HEK293 (cell line): ENCODE measurements around the gene GPATCH4.

Experiments used
- AEBP2 ChIP-seq: fragments of 450-650 bp; formaldehyde crosslinking; IDR thresholded peaks from 2 replicates; pipeline ENCODE4 v1.5.1; 2016; ENCODE audit warnings: missing biosample characterization, missing genetic modification characterization, borderline replicate concordance
- MYNN ChIP-seq: fragments of 450-650 bp; formaldehyde crosslinking; IDR thresholded peaks from 2 replicates; pipeline ENCODE4 v1.5.1; 2016; ENCODE audit warnings: missing biosample characterization, missing genetic modification characterization, borderline replicate concordance
- OSR2 ChIP-seq: fragments of 450-650 bp; formaldehyde crosslinking; IDR thresholded peaks from 2 replicates; pipeline ENCODE4 v1.5.1; 2016; ENCODE audit warnings: missing biosample characterization, missing genetic modification characterization
- REPIN1 ChIP-seq: fragments of 450-650 bp; formaldehyde crosslinking; IDR thresholded peaks from 2 replicates; pipeline ENCODE4 v1.5.1; 2017; ENCODE audit warnings: missing biosample characterization, missing genetic modification characterization, low read depth
- SETDB1 ChIP-seq: IDR thresholded peaks from one replicate; pipeline ENCODE4 v1.6.1; 2017; ENCODE audit warnings: mild to moderate bottlenecking, low read length, moderate library complexity, mixed read lengths; ENCODE audit not compliant: insufficient read length
- ZBTB1 ChIP-seq: fragments of 450-650 bp; formaldehyde crosslinking; IDR thresholded peaks from 2 replicates; pipeline ENCODE4 v1.5.1; 2016; ENCODE audit warnings: missing biosample characterization, missing genetic modification characterization
- ZNF10 ChIP-seq: fragments of 450-650 bp; formaldehyde crosslinking; IDR thresholded peaks from 2 replicates; pipeline ENCODE4 v1.5.1; 2017; ENCODE audit warnings: missing biosample characterization, missing genetic modification characterization
- ZNF184 ChIP-seq: fragments of 450-650 bp; IDR thresholded peaks from 2 replicates; pipeline ENCODE4 v1.5.1; 2018; ENCODE audit warnings: missing biosample characterization, mild to moderate bottlenecking, missing genetic modification characterization
- ZNF19 ChIP-seq: fragments of 450-650 bp; formaldehyde crosslinking; IDR thresholded peaks from 2 replicates; pipeline ENCODE4; 2016; ENCODE audit warnings: missing biosample characterization, missing genetic modification characterization, low read depth
- ZNF221 ChIP-seq: fragments of 450-650 bp; formaldehyde crosslinking; IDR thresholded peaks from 2 replicates; pipeline ENCODE4 v1.5.1; 2017; ENCODE audit warnings: missing biosample characterization, missing genetic modification characterization, borderline replicate concordance
- ZNF23 ChIP-seq: fragments of 450-650 bp; formaldehyde crosslinking; IDR thresholded peaks from 2 replicates; pipeline ENCODE4 v1.5.1; 2016; ENCODE audit warnings: missing biosample characterization, missing genetic modification characterization, borderline replicate concordance
- ZNF24 ChIP-seq: fragments of 450-650 bp; formaldehyde crosslinking; IDR thresholded peaks from 2 replicates; pipeline ENCODE4 v1.5.1; 2016; ENCODE audit warnings: missing biosample characterization, missing genetic modification characterization
- ZNF292 ChIP-seq: fragments of 450-650 bp; formaldehyde crosslinking; IDR thresholded peaks from 2 replicates; pipeline ENCODE4 v1.5.1; 2016; ENCODE audit warnings: low read depth, missing biosample characterization, missing genetic modification characterization, borderline replicate concordance
- ZNF449 ChIP-seq: fragments of 450-650 bp; formaldehyde crosslinking; IDR thresholded peaks from 2 replicates; pipeline ENCODE4 v1.5.1; 2017; ENCODE audit warnings: missing biosample characterization, mild to moderate bottlenecking, missing genetic modification characterization, moderate library complexity
- ZNF529 ChIP-seq: fragments of 450-650 bp; formaldehyde crosslinking; IDR thresholded peaks from 2 replicates; pipeline ENCODE4 v1.5.1; 2017; ENCODE audit warnings: missing genetic modification characterization, missing biosample characterization; ENCODE audit not compliant: insufficient replicate concordance
- ZNF555 ChIP-seq: fragments of 450-650 bp; formaldehyde crosslinking; conservative IDR thresholded peaks from 2 replicates; pipeline ENCODE4 v1.5.1; 2017; ENCODE audit warnings: missing biosample characterization, mild to moderate bottlenecking, missing genetic modification characterization, inconsistent platforms
- ZNF561 ChIP-seq: fragments of 450-650 bp; IDR thresholded peaks from 2 replicates; pipeline ENCODE4 v1.5.1; 2018; ENCODE audit warnings: missing biosample characterization, missing genetic modification characterization, borderline replicate concordance
- ZNF585B ChIP-seq: fragments of 450-650 bp; formaldehyde crosslinking; IDR thresholded peaks from 2 replicates; pipeline ENCODE4 v1.5.1; 2016; ENCODE audit warnings: missing biosample characterization, missing genetic modification characterization
- ZNF626 ChIP-seq: fragments of 450-650 bp; sonication (Bioruptor Pico); formaldehyde crosslinking; IDR thresholded peaks from 2 replicates; pipeline ENCODE4 v1.5.1; 2018; ENCODE audit warnings: missing biosample characterization, missing genetic modification characterization, inconsistent platforms
- ZNF704 ChIP-seq: fragments of 450-650 bp; formaldehyde crosslinking; IDR thresholded peaks from 2 replicates; pipeline ENCODE4 v1.5.1; 2016; ENCODE audit warnings: missing biosample characterization, missing genetic modification characterization
- ZNF707 ChIP-seq: fragments of 450-650 bp; formaldehyde crosslinking; IDR thresholded peaks from 2 replicates; pipeline ENCODE4 v1.5.1; 2016; ENCODE audit warnings: missing biosample characterization, missing genetic modification characterization
- ZNF768 ChIP-seq: fragments of 450-650 bp; formaldehyde crosslinking; IDR thresholded peaks from 2 replicates; pipeline ENCODE4 v1.5.1; 2018; ENCODE audit warnings: missing biosample characterization, mild to moderate bottlenecking, missing genetic modification characterization
- ZSCAN5A ChIP-seq: fragments of 450-650 bp; formaldehyde crosslinking; IDR thresholded peaks from 2 replicates; pipeline ENCODE4 v1.5.1; 2016; ENCODE audit warnings: missing biosample characterization, missing genetic modification characterization
- TF ChIP-seq, protein P1 (sequence below): fragments of 450-650 bp; formaldehyde crosslinking; IDR thresholded peaks from 2 replicates; pipeline ENCODE4 v1.5.1; 2016; ENCODE audit warnings: missing biosample characterization, missing genetic modification characterization
- TF ChIP-seq, protein P2 (sequence below): fragments of 450-650 bp; formaldehyde crosslinking; IDR thresholded peaks from 2 replicates; pipeline ENCODE4 v1.5.1; 2016; ENCODE audit warnings: missing biosample characterization, missing genetic modification characterization
- TF ChIP-seq, protein P3 (sequence below): fragments of 450-650 bp; formaldehyde crosslinking; IDR thresholded peaks from 2 replicates; pipeline ENCODE4 v1.5.1; 2016; ENCODE audit warnings: missing biosample characterization, missing genetic modification characterization

Gene GPATCH4

GRCh38 chr1:156622581-156623297, 21.5 kb upstream of the GPATCH4 start (continued):
- TF ChIP-seq ZSCAN5A (tag by site-specific recombination) (no peak), ZNF555 (tag by site-specific recombination) (peak; percentile 99), ZNF221 (tag by site-specific recombination) (no peak; the same call in 1 of the 2 replicates), ZNF10 (peak; percentile 33; the same call in 1 of the 2 replicates), ZNF184 (tag by site-specific recombination) (no peak), AEBP2 (tag by site-specific recombination) (peak; percentile 95; the same call in 1 of the 2 replicates), ZNF704 (tag by site-specific recombination) (peak; percentile 74; the same call in 1 of the 2 replicates), ZNF707 (tag by site-specific recombination) (no peak), ZNF24 (tag by site-specific recombination) (peak; percentile 65; the same call in 1 of the 2 replicates), ZNF529 (peak; percentile 80), ZNF19 (peak; percentile 97), ZNF23 (tag by site-specific recombination) (no peak), SETDB1 (no peak), OSR2 (tag by site-specific recombination) (0 out of 2 replicates have a peak, but pooled peaks have one; percentile 73), ZBTB1 (tag by site-specific recombination) (peak; percentile 74; the same call in 1 of the 2 replicates), MYNN (tag by site-specific recombination) (peak; percentile 65; the same call in 1 of the 2 replicates), ZNF626 (tag by site-specific recombination) (no peak), ZNF561 (tag by site-specific recombination) (no peak), ZNF292 (tag by site-specific recombination) (peak; percentile 96), ZNF768 (tag by site-specific recombination) (no peak), ZNF449 (no peak), REPIN1 (peak; percentile 60; the same call in 1 of the 2 replicates), ZNF585B (0 out of 2 replicates have a peak, but pooled peaks have one; percentile 7)
- TF ChIP-seq, protein P1, sequence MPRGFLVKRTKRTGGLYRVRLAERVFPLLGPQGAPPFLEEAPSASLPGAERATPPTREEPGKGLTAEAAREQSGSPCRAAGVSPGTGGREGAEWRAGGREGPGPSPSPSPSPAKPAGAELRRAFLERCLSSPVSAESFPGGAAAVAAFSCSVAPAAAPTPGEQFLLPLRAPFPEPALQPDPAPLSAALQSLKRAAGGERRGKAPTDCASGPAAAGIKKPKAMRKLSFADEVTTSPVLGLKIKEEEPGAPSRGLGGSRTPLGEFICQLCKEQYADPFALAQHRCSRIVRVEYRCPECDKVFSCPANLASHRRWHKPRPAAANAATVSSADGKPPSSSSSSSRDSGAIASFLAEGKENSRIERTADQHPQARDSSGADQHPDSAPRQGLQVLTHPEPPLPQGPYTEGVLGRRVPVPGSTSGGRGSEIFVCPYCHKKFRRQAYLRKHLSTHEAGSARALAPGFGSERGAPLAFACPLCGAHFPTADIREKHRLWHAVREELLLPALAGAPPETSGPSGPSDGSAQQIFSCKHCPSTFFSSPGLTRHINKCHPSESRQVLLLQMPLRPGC = 0 out of 2 replicates have a peak, but pooled peaks have one; percentile 15
- TF ChIP-seq, protein P2, sequence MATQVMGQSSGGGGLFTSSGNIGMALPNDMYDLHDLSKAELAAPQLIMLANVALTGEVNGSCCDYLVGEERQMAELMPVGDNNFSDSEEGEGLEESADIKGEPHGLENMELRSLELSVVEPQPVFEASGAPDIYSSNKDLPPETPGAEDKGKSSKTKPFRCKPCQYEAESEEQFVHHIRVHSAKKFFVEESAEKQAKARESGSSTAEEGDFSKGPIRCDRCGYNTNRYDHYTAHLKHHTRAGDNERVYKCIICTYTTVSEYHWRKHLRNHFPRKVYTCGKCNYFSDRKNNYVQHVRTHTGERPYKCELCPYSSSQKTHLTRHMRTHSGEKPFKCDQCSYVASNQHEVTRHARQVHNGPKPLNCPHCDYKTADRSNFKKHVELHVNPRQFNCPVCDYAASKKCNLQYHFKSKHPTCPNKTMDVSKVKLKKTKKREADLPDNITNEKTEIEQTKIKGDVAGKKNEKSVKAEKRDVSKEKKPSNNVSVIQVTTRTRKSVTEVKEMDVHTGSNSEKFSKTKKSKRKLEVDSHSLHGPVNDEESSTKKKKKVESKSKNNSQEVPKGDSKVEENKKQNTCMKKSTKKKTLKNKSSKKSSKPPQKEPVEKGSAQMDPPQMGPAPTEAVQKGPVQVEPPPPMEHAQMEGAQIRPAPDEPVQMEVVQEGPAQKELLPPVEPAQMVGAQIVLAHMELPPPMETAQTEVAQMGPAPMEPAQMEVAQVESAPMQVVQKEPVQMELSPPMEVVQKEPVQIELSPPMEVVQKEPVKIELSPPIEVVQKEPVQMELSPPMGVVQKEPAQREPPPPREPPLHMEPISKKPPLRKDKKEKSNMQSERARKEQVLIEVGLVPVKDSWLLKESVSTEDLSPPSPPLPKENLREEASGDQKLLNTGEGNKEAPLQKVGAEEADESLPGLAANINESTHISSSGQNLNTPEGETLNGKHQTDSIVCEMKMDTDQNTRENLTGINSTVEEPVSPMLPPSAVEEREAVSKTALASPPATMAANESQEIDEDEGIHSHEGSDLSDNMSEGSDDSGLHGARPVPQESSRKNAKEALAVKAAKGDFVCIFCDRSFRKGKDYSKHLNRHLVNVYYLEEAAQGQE (tag by site-specific recombination) = peak; percentile 90
- TF ChIP-seq, protein P3, sequence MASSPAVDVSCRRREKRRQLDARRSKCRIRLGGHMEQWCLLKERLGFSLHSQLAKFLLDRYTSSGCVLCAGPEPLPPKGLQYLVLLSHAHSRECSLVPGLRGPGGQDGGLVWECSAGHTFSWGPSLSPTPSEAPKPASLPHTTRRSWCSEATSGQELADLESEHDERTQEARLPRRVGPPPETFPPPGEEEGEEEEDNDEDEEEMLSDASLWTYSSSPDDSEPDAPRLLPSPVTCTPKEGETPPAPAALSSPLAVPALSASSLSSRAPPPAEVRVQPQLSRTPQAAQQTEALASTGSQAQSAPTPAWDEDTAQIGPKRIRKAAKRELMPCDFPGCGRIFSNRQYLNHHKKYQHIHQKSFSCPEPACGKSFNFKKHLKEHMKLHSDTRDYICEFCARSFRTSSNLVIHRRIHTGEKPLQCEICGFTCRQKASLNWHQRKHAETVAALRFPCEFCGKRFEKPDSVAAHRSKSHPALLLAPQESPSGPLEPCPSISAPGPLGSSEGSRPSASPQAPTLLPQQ (tag by site-specific recombination) = peak; percentile 42; the same call in 1 of the 2 replicates
